Erythroblast (primary cell): ENCODE results near the gene PLIN4.

Experiments
- GATA1 ChIP-seq: IDR thresholded peaks from 2 replicates; pipeline ENCODE4 v1.6.1; 2011; ENCODE audit warnings: low read depth, mild to moderate bottlenecking, control low read depth, low read length, moderate library complexity
- POLR2A ChIP-seq: IDR thresholded peaks from 2 replicates; pipeline ENCODE4 v1.6.1; 2011; ENCODE audit warnings: mild to moderate bottlenecking, low read length

- no peak for TF ChIP-seq POLR2A
- TF ChIP-seq GATA1: no peak
These were observed 15.0 kb upstream of the PLIN4 start for GRCh38 chr19:4533334-4533733.
